GM19463 (cell line): ENCODE measurements around the gene ZMAT3.

Experiments used
- ATAC-seq: cut with Tn5 transposase; IDR thresholded peaks from one replicate; pipeline ENCODE4 v1.9.1; 2021; ENCODE audit warnings: mild to moderate bottlenecking, moderate library complexity; ENCODE audit not compliant: unreplicated experiment

ZMAT3 gene

DNA sequence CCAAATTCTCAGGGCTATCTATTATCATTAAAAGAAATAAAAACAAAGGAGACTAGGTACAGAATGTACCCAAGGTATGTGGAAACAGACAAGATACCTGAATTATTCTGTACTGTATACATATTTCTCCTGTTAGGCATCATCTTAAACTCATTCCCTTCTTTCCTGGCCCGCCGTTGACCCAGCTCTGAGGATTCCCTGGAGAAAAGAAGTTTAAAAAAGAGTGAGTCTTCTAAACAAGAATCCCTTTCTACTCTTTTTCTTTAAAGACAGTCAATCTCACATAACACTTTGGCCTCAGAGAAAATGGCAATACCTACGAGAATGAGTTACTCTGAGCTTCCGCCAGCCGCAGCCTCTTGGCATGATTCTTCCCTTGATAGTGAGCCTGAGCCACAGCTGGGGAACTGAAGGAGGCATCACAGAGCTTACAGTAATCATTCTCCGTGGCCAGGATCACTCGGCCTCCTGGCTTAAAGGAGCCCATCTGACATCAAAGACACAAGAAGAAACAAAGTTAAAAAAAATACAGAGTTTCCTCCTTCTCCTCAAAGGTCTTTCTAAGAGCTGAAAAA is 44.2 kb downstream of the ZMAT3 start:
- no peak for ATAC-seq

DNA sequence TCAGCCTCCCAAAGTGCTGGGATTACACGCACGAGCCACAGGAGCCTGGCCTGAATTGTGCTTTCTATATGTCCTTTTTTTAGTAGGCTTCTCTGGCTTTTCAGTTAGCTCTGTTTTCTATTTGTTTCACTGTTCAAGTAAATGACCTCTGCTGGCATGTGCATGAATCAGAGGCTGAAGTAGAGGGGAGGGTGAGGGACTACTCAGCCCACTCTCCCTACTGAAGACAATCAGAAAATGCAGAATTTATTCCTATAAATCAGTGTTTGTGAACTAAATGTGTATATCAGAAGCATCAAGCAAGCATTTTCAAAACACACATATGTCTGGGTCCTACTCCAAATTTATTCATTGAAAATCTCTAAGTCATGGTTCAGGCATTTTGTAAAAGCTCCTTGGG is 45.0 kb downstream of the ZMAT3 start:
- ATAC-seq, result no peak

DNA sequence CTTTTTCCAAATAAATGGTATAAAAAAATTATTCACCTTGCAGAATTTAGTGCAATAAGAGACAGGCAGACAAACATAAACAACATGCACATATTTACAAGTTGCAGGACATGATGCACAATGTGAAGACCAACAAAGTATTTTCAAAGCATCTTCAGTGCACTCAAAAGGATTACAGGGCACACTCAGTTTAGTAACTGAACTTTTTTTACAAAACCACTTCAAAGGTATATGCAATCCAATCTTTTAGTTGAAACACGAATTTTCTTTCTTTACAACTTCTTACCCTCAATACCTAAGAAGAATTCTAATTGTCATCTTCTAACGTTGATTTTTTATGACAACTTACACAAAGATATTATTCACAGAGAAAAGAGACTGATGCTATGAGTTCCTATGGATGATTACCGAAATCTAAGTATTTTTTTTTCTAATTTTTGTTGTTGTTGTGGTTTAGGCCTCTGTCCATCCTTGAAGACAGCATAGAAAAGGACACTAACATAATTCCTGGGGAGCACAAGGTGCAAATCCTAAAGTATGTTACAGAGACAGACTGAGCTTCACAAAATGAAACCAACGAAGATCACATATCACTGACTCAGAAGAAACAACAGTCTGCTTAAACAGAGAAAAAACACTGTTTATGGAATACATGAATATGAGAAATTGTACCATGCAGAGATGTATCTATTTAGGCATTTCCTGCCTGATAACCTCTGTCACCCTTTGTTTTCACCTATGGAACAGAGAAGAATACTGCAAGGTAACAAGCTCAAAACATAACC is 50.3 kb downstream of the ZMAT3 start:
- no peak for ATAC-seq

DNA sequence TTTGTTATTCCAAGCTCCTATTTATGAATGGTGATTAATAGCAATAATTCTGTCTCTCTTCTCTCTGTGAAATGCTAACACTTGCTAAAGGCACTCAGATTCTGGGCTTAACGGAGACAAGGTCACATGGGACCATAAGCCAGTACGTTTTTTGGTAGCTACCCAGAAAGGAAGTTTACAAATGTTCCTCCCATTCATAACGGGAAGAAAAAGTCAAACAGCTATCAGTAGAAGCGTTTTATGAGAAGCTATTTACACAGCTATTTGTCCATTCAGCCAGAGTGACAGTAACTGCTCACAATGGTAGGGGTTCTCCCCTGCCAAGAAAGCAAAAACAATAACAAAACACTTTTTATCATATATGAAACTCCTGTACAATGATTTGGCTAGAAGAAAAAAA is 51.5 kb downstream of the ZMAT3 start:
- ATAC-seq, result no peak

DNA sequence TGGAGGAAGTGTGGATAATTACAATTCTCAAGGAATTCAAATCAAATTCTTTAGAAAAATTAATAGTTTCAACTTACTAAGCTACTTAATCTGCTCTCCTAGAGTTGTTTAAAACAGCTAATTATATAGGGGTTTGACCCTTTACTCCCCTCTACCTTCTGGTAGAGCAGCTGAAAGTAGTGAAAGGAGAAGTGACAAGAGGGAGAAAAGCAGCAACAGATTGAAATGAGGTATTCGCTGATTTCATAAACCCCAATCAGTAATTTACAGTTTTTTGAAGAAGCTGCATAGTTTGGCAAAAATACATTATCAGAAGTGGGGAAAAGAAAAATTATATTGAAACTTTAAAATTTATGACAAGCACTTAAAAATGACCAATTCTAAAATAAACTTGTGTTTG is 52.8 kb downstream of the ZMAT3 start:
- no peak for ATAC-seq

DNA sequence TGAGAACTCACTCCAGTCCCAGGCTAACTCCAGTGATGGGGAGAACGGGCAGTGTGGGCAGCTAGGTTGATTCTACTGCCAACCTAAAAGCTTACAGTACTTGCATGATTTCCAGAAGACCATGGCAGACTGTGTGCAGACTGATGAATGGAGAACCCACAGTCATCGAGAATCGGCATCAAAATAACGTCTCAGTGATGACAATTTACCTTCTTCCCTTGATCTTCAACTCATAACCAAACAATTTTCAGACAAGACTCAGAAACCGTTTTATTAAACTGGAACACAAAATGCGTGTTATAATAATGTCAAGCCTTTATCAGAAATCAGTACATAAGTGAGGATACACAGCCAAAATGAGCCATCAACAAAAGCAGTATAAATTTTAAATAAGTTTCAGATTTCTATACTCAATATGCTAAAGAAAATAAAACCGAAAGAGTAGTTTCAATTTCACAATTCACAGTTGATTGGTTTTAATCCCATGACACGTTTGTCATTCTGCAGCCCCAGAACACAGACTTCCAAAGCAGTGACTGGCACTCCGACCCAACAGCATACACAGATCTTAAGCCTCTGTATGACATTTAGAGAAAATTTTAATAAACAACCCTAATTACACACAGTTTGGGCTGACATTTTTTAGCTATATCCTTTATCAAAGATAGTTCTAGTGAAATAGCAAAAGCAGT is 54.5 kb downstream of the ZMAT3 start:
- ATAC-seq, result peak; percentile 54

DNA sequence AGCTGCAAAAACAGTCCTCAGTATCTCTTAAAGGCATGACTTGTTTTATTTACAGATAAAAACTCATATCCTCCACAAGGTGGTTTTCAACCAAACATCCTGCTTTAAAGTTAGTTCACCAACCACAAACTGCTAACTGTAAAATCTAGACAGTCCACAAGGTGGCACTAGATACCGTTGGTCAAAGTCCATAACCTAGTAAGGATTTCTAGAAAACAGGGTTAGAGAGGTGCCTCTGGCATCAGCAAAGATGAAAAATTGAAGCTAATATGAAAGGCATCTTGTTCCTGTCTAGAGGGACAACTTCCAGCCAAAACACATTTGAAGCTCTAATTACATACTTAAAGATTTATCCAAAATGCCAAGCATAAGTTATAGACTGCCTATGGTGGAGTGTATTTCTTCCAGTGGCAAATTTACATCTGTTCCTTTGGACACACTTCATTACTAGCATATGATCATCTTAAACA is 56.0 kb downstream of the ZMAT3 start:
- ATAC-seq, result peak; percentile 53

DNA sequence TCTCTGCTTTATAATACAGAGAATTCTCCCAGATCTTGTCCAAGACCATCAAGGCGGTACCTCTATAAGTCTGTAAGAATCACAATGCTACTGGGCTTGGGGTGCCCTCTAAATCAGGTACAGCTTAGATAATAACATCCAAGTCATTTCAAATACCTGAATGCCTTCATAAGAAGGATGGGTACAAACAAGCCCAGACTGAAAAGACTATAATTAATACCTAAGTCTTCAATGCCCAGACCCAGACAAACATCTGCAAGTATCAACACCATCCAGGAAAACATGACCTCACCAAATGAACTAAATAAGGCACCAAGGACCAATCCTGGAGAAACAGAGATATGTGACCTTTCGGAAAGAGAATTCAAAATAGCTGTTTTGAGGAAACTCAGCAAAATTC is 65.9 kb downstream of the ZMAT3 start:
- no peak for ATAC-seq

DNA sequence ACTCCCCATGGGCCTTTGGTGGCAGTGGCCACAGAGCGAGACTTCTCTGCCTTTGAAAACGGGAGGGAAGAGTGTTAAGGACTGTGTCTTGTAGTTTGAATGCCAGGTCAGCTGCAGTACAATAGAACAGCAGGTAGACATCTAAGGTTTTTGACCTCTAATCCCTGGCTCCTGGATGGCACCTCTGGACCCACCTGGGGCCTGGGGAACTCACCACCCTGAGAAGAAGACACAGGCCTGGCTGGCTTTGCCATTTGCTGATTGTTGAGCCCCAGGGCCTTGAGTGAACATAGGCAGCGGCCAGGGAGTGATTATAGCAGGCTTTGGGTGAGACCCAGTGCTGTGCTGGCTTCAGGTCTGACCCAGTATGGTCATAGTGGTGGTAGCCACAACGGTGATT is 66.4 kb downstream of the ZMAT3 start:
- ATAC-seq, result no peak

DNA sequence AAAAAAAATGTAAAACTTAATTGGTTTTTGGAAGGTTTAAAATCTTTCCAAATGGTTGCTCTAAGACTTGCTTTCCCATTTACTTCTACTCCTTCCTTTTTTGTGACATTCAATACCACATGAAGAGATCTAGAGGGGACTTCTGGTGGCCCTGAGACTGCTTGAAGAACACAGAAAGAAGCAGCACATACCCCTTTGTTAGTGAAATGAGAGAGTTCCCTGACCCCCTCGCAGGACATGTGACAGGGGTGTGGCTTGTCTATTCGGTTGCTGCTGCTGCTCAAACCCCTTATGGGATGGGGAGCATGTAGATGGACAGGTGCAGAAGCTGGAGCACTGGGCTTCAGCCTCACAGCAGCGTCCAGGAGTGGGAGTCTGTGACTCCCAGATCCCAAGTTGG is 71.0 kb downstream of the ZMAT3 start:
- no peak for ATAC-seq

DNA sequence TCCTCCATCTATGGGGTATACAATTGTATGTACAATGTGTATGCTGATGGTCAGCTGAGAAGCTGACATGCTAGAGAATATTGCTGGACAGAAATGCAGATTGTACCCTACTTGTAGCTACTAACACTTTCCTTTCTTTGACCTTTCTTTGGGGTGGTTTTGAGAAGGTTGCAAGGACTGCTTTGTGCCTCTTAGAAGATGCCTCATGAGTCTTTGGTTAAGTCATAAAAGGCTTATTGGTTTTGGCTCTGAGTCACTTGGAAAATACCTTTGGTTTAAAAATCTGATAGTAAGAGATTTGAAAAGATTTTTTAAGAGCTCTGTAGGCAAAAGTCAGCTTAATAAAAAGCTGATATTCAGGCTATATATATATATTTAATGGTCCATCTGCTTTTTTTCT is 71.5 kb downstream of the ZMAT3 start:
- ATAC-seq, result peak; percentile 88

DNA sequence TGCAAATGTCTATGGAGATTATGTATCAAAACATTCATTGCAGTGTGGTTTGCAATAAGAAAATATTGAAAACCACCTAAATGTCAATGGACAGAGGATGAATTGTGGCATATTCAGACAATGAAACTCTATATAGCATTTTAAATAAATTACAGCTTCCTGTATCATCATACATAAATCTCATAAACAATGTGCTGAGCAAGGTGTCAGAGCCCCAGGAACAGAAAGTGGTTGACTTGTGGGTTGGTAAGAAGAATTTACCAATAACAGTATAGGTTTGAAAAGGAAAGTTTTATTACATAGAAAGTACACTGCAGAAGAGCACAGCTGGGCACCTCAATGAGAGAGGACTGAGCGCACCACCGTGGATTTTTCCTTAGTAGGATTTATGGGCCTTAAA is 75.2 kb downstream of the ZMAT3 start:
- ATAC-seq, result no peak

DNA sequence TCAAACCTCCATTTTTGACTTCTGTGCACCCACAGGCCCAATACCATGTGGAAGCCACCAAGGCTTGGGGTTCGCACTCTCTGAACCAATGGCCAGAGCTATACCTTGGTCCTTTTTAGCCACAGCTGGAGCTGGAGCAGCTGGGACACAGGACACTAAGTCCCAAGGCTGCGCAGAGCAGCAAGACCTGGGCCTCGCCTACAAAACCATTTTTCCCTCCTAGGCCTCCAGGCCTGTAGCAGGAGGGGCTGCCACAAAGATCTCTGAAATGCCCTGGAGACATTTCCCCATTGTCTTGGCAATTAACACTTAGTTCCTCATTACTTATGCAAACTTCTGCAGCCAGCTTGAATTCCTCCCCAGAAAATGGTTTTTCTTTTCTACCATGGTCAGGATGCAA is 81.3 kb downstream of the ZMAT3 start:
- no peak for ATAC-seq

DNA sequence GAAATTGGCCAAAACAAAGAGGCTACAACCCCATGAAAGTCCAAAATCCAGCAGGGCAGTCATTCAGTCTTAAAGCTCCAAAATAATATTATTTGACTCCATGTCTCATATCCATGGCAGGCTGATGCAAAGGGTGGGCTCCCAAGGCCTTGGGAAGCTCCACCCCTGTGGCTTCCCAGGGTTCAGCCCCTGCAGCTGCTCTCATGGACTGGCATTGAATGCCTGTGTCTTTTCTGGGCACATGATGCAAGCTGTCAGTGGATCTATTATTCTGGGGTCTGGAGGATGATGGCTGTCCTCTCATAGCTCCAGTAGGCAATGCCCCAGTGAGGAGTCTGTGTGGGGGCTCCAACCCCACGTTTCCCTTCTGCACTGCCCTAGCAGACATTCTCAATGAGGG is 81.8 kb downstream of the ZMAT3 start:
- no peak for ATAC-seq

DNA sequence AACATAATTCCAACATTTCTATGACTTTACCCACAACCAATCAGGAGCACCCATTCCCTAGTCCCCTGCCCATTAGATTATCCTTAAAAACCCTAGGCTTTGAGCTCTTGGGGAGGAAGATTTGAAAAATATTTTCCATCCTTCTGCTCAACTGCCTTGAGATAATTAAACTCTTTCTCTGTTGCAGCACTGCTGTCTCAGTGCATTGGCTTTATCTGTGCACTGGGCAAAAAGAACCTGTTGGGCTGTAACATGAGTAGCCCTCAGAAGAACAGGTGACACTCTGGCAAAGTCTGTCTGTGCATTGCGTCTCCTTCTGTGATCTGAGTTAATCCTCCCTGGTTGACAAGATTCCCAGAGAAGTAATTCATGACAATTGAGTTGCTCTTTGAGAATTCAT is 83.9 kb downstream of the ZMAT3 start:
- no peak for ATAC-seq

DNA sequence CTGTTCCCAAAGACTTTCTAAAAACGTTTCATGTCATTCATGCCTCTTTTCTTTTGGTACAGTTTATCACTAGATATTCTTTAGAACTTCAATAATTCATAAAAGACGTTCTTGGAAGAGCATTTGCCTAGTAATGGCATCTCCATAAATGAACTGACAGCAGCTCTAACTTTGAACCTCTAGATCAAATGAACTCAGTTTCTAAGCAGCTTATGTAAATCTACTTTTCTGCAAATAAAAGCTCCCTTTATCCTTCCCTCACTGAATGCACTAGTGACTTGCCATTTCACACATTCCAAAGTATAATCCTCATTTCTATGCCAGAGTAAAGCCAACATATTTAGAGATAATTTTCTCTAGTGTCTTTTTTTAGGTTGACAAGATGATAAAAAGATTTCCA is 85.2 kb downstream of the ZMAT3 start:
- ATAC-seq, result no peak

DNA sequence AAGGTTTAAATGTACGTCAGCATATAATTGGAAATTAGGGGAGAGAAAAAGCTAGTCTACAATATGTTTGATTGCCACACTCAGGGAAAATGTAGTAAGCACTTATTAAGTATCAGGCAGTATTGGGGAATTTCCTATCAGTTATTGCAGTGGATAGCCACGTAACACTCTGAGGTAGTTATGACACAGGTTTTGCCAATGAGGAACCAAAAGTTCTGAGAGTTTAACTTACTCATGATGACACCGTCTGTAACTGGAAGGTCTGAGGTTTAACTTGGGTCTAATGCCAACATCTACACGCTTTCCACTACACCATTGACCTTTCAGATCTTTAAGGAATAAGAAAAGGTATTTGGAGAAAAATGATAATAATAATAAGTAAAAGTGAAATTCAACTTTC is 89.5 kb downstream of the ZMAT3 start:
- peak; percentile 68 for ATAC-seq

DNA sequence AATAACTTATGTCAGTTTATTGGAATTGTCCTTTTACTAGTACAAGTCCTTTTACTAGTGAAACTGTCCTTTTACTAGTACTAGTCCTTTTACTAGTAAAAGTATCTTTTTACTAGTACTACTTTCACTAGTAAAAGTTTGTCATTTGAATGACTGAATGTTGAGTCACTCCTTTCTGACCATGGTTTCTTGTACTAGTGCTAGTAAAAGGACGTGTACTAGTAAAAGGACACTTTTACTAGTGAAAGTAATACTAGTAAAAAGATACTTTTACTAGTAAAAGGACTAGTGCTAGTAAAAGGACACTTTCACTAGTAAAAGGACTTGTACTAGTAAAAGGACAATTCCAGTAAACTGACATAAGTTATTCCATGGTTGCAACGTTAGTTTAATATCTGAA is 96.3 kb downstream of the ZMAT3 start:
- no peak for ATAC-seq

DNA sequence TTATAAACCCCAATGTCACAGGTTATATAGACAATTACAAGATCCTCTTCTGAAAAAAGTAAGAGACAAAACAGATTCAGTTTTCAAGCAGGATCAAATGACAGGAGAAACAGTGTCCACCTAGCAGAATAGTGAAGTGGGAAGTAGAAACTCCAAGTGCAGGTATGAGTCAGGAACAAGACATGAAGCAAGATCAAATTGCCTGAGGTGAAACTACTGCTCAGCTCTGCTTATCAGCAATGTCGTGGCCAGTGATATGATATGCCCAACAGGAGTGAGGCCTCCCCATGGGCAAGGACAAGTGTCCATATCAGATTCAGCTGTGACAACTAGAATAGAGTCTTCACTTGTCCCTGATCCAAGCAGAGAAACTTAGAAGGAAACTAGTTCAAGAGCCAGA is 100.0 kb downstream of the ZMAT3 start:
- no peak for ATAC-seq

DNA sequence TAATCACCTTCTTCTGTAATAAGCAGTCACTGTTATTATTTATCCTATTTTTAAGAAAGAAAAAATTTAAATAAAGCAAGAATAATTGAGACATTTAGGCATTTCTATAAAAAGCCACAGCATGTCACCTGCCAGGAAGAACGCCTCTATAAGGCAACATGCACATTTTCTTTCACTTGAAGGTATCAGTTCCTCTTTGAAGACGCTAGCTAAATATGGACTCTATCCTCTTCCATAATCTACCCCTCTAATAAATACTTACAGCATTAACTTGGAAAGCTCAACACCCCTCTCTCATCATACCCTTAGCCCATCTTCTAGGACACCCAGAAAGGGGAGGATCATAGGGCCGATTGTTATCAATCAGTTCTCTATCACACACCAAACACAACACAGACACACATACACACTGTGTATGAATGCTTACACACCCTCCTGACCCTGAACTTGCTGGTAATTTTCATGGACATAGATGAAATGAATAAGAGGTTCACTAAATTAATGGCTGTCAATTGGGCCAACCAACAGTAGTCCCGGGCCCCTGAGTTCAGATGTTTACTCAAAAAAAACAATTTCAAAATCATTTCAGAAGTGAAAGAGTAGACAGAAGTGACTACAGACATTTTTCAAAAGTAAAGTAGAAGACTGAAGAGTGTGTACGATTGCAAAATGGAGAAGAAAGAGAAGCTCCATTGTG is 102.5 kb downstream of the ZMAT3 start:
- ATAC-seq, result peak; percentile 82
